ENCODE measurements around the gene NDUFS3.
"Not testable (repeated sequence)": the region's sequence is repeated elsewhere in the genome, so short reads cannot be mapped to it uniquely, and the experiment has no call there.

NDUFS3 gene

GRCh38 chr11:47562393-47562792 lies 16.5 kb upstream of the NDUFS3 start:
- DNase-seq, result not testable (repeated sequence)

GRCh38 chr11:47564366-47564765 lies 14.5 kb upstream of the NDUFS3 start:
- not testable (repeated sequence) for DNase-seq

DNA sequence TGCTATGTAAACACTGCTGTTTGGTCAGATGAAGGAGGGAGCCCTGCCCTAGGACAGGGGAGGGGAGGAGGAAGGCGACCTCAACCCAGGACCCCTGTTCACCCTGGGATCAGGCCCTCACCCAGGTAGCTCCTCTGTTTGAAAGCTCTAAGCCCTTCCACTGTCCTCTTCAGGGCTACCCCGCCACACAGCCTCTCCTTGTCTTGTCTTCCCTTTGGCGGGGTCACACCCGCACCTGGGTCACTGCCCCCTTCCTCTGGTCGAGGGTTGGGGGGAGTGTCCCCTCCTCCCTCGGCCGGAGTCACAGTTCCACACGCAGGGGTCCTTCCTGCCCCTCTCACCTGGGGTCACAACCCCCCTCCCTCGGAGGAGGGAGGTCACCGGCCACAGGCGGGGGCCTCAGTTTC lies 13.9 kb upstream of the NDUFS3 start:
- DNase-seq, result no peak

- peak; percentile 37 for DNase-seq
These were observed 13.3 kb upstream of the NDUFS3 start, which contains the start of gene PTPMT1 for GRCh38 chr11:47565340-47566148. Gene PTPMT1 (plus strand): TSS chr11:47565599. CDS start chr11:47565623, 24 bp downstream.

DNA sequence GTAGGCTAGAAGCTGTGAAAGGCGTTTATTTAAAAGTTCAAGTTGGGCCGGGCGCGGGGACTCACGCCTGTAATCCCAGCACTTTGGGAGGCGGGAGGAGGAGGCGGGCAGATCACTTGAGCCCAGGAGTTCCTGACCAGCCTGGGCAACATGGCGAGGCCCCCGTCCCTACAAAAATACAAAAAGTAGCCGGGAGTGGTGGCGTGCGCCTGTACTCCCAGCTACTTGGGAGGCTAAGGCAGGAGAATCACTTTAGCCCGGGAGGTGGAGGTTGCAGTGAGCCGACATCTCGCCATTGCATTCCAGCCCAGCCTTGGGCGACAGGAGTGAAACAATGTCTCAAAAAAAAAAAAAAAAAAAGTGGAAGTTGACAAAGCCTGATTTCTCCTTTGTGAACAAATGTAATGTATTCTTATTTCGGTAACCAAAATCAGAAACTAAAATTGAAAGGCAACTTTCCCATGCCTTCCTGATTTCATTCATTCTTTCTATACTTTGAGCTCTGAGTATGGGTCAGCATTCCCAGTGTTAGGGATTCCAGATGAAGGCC lies 12.7 kb upstream of the NDUFS3 start:
- DNase-seq, result peak; percentile 28

GRCh38 chr11:47569646-47570045 lies 9.2 kb upstream of the NDUFS3 start:
- DNase-seq, result no peak

DNA sequence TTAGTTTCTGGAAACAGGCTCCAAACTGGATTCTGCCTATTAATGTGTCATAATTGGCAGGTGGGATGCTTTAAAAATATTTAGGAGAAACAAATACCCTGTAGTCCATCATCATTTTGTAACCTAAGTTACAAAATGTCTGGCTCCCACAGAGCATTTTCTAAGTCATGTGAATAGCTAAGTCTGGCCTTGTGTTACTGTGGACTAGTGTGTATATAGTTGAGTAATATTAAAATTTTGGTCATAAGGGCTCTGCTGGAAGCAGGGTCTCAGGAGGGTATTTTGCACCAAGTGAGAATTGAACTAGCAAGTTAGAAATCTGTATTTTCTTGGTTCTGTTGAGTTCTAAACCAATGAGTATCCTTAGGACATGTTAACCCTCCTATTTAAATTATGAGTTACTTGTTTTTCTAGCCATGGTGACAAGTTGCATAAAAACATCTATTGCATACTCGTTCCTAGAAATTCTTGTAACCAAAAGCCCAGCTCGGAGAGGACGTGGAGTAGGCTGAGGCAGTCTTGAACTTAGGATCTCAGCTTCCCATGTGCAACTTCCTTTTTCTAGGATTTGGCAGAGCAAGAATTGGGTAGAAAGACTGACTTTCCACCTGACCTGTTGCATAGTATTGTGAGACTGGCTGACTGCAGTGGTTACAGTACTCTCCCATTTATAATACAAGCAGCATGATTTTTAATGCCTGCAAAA lies 8.1 kb upstream of the NDUFS3 start:
- no peak for DNase-seq

DNA sequence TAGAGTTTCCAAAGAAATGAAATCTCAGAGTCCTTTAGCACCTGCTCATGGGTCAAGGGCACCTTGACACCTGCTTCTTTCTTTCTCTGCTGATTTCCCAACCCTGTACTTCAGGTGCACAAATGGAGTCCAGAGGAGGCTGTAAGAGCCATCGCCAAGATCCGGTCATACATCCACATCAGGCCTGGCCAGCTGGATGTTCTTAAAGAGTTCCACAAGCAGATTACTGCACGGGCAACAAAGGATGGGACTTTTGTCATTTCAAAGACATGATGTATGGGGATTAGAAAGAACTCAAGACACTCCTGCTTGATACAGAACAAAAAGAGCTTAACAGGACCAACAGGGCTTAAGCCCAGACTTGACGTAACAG lies 7.5 kb upstream of the NDUFS3 start:
- DNase-seq, result no peak

GRCh38 chr11:47571895-47572294 lies 7.0 kb upstream of the NDUFS3 start:
- no peak for DNase-seq

DNA sequence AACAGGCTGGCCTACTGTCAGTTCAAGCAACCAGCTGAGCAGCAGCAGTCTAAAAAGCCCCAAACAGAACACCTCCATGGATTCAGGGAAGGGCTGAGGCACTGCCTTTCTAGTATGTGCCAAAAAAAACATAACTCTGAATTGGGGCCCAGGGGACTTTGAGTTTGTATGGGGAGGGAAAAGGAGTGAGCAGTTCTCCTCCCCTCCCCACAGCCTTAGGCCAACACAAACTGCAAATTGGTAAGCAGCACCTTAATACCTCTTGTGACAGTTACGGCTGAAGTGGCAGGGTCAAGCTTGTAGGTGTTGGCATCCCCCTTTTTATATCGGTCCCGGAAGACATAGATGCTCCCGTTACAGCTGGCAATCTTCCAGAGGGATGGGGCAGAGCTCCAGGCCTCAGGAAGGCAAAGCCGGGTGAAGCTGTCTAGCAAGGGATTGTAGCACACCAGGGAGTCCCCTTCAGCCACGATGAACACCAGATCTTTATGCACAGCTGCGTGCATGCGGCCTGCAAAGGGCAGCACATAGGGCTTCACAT lies 6.1 kb upstream of the NDUFS3 start:
- DNase-seq, result no peak

- no peak for DNase-seq
These were observed 5.6 kb upstream of the NDUFS3 start for GRCh38 chr11:47573321-47573720.

DNA sequence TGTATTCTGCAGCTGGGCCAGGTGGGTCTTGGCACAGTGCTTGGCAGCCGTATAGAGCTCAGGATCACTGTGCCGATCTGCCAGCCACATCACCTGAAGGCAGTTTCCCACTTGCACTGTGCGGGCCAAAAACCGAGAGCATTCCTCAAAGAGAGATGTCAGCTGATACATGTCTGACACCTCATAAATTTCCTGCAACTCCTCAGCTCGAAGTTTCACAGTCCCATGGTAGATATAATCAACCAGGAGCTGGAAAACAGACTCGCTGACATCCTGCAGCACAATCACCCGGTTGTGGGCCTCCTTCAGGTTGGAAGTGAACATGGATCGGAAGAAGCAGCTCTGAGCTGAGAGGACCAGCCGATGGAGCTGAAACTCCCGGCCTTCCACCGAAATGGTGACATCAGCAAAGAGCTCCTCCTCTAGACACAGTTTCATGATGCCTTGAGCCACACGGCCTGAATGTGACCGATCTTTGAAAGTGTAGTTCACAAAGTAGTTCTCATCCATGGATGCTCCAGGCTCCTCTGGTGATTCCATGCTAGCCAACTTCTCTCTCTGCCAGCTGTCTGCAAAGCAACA lies 1.3 kb upstream of the NDUFS3 start:
- DNase-seq, result no peak

- DNase-seq, result no peak
These were observed 5.0 kb downstream of the NDUFS3 start for GRCh38 chr11:47583844-47584243.

- DNase-seq, result no peak
These were observed 7.4 kb downstream of the NDUFS3 start, which contains the start of gene FAM180B for GRCh38 chr11:47586098-47586855. Gene FAM180B (plus strand): TSS chr11:47586678. CDS start chr11:47586769, 91 bp downstream.

DNA sequence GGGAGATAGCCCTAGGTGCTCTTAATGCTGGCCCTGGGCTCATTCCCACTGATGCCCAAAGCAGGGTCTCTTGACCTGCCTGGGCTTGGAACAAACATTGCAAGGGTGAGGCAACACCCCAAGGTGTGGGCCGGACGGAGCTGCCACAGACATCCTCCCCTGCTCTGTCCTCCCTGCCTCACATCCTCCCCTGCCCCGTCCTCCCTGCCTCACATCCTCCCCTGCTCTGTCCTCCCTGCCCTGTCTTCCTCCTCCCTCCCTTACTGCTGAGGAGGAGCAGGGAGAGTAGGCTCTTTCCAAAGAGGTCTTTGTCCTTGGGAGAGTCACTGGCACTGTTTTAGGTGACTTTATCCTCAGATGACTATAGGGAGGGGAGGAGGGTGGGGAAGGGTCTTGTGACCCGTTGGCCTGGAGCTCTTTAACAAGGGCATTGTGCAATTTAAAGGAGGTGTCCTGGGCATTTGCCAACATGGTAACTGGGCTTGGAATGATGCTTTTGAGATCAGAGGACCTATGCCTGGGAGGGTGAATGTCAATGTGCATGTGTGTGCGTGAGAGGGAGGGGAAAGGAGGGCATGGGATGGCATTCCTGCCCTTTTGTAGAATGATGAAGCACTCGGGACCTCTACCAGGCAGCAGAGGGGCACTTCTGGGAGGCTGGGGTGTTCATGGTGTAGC lies 8.3 kb downstream of the NDUFS3 start:
- no peak for DNase-seq

DNA sequence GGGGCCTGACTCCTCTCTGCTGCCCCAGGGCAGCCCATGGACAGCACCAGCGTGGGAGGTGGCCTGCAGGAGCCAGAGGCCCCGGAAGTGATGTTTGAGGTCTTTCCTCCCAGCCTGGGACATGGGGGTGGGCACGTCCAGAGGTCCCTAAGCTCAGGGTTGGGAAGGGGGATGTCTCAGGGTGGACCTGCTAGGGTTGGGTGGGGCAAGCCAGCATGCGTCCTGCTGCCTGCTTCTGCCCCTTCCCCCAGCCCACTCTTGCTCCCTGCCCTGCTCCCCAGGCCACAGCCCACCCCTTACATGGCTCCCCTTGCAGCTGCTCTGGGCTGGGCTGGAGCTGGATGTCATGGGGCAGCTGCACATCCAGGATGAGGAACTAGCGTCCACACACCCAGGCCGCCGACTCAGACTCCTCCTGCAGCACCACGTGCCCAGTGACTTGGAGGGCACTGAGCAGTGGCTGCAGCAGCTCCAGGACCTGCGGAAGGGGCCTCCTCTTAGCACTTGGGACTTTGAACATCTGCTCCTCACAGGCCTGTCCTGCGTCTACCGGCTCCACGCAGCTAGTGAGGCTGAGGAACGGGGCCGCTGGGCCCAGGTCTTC lies 9.0 kb downstream of the NDUFS3 start:
- DNase-seq, result no peak

DNA sequence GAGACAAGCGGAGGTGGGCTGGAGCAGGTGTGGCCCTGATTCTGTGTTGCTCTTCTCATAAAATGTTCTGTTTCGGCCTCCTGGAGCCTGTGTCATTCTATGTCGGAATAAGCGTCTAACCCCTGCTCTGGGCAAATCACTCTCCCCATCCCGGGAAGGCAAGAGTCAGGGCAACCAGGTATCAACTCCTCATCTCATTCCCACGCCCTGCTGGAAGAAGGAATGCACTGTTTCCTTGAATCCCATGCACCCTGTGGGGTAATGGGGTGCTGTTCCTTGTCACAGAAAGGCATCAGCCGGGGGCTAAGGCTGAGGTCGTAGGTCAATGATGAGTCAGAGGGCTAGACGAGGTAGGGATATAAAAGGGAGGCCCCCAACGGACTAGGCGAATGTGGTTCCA lies 10.2 kb downstream of the NDUFS3 start:
- no peak for DNase-seq

GRCh38 chr11:47589584-47589976 lies 10.7 kb downstream of the NDUFS3 start:
- DNase-seq, result no peak

GRCh38 chr11:47589977-47590861 lies 11.3 kb downstream of the NDUFS3 start:
- no peak for DNase-seq

GRCh38 chr11:47591764-47592163 lies 12.9 kb downstream of the NDUFS3 start:
- DNase-seq, result no peak

Data from DMS79 treated with DMSO at 0.1 percent for 48 hours (cell line).